RWPE1 (cell line): ENCODE results near the gene C6orf163.

ENCODE experiments used
- CTCF ChIA-PET: fragments of 350-600 bp; sonication (Branson Sonifier 250); formaldehyde crosslinking; extraction: SDS; loops from one replicate; lab custom pipeline; 2021; lab: Yijun Ruan, JAX
- POLR2A ChIA-PET: fragments of 400-600 bp; formaldehyde crosslinking; extraction: SDS; loops from one replicate; lab custom pipeline; 2020; ENCODE audit warnings: antibody characterized with exemption; ENCODE audit not compliant: low non-redundant PET; lab: Yijun Ruan, JAX
- DNase-seq: peaks from one replicate; pipeline ENCODE4 v3.0.0; 2012; ENCODE audit warnings: low spot score
- H3K27ac ChIP-seq: fragments of 450-650 bp; 2 replicates; pipeline ENCODE4 v1.5.1; 2017
- TF ChIP-seq, protein P1 (sequence below): fragments of 450-650 bp; conservative IDR thresholded peaks from 2 replicates; pipeline ENCODE4 v1.5.1; 2017; ENCODE audit warnings: low read depth, mild to moderate bottlenecking

The C6orf163 gene

DNA sequence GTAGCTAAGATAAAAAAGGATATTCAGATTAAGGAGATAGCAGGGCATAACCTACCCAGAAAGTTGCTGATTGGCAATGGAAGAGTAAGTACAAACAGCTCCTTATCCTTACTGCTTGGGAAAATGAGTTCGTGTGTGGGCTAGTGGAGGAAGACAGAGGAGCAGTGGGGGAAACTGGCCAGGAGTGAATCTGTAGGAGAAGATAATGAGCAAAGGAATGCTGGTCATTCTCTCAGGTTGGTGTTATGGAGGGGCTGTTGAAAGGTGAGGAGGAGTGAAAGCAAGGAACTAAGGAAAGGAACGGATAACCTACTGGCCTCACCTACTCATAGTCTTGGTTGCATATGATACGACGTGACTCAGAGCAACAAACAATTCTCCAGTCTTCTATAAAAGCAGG lies 8.2 kb upstream of the C6orf163 start:
- POLR2A ChIA-PET, result no interaction called here
- no peak overlapping the region for H3K27ac ChIP-seq
- CTCF ChIA-PET, result no interaction called here
- TF ChIP-seq, protein P1, sequence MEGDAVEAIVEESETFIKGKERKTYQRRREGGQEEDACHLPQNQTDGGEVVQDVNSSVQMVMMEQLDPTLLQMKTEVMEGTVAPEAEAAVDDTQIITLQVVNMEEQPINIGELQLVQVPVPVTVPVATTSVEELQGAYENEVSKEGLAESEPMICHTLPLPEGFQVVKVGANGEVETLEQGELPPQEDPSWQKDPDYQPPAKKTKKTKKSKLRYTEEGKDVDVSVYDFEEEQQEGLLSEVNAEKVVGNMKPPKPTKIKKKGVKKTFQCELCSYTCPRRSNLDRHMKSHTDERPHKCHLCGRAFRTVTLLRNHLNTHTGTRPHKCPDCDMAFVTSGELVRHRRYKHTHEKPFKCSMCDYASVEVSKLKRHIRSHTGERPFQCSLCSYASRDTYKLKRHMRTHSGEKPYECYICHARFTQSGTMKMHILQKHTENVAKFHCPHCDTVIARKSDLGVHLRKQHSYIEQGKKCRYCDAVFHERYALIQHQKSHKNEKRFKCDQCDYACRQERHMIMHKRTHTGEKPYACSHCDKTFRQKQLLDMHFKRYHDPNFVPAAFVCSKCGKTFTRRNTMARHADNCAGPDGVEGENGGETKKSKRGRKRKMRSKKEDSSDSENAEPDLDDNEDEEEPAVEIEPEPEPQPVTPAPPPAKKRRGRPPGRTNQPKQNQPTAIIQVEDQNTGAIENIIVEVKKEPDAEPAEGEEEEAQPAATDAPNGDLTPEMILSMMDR, result no peak
- DNase-seq, result no peak

DNA sequence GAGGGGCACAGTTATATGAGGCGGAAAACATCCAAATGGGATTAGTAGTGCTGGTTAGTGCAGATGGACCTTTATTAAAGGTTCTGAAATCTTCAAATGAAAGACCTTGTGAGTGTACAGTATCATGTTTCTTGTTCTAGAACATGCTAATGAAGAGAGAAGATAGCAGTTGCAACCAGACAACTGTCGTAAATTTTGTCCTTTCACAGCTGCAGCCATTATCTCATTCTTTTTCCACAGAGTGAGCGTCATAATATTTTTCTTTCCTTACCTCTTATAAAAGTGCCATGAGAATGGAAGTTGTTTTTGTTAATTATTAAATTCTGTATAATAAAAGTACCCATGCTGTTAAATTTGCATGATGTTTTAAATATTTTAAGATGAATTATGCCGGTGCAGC lies 4.4 kb upstream of the C6orf163 start:
- TF ChIP-seq, protein P1, result no peak
- no peak overlapping the region for H3K27ac ChIP-seq
- ChIA-PET POLR2A (no interaction called here), CTCF (interaction anchor here (0.6 to 1.4 kb wide), 2 partner anchors 17 to 22 kb away, joined by 3 read pairs; no protein-coding TSS in a partner anchor)
- DNase-seq, result no peak

DNA sequence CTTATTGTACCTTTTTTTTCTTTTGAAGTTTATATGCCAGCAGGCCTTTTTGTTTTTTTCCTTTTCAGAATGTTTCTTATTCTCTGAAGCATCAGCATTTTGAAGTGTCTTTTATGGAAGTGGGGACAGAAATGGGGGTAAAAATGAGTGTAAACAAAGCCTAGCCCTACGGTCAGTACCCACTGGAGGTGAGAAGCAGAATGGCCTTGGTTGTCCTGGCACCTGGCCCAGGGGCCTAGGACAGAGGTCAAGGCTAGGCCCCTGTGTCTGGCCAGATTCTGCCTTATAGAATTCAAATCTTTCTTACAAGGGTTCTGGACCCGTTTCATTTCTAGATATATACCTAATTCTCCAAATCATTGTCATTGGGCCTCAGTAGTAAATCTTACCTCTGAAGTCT lies 3.5 kb upstream of the C6orf163 start:
- TF ChIP-seq, protein P1, result no peak
- DNase-seq, result no peak
- H3K27ac ChIP-seq, result no peak overlapping the region
- POLR2A ChIA-PET, result no interaction called here
- CTCF ChIA-PET, result no interaction called here

DNA sequence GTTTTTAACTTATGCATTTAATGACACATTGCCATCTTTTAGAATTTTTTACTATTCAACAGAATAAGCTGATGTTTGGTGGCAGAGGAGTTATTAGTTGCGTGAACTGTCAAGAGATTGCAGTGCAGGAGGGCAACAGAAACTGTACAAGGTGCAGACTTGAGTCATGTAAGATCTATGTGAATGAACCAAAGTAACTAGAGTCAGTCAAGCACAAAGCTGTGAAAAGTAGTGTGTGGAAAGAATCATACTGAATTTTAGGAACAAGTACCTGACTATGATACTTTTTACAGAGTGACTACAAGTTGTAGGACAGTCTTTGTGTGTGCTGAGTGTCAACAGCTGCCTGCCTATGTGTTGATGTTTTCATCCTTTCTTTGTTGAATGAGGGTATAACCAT lies 2.7 kb upstream of the C6orf163 start:
- ChIA-PET POLR2A (no interaction called here), CTCF (no interaction called here)
- H3K27ac ChIP-seq, result no peak overlapping the region
- no peak for DNase-seq
- TF ChIP-seq, protein P1, result no peak

DNA sequence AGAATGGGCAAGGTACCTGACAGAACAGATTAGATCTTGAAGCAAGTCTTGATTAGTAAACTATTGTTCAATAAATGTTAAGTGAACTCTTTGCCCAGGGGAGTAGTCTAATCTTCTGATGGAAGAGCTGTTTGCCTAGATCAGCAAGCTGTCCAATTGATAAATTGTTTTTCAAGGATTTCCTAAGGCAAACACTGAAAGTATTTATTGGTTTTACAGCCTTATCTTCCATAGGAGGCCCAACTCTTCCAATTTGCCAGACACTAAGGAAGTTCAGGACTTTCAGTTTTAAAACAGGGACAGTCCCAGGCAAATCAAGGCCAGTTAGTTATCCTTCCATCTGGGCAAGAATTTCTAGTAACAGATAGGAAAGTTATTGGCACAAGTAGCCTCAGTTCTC lies 1.8 kb upstream of the C6orf163 start:
- DNase-seq, result no peak
- TF ChIP-seq, protein P1, result no peak

DNA sequence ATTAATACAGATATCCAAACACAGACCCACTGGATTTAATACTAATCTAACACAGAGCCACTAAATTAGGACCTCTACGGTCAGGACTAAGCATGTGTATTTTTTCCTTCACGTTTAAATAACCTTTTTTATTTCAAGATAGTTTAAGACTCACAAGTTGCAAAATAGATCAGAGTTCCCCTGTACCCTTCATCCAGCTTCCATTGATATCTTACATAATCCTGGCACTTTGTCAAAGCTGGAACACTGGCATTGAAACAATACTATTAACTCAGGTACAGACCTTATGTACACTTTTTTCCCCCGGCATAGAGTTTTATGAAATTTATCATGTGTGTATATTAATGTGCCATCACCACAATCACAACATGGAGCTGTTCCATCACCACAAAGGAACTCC lies 2.1 kb downstream of the C6orf163 start:
- POLR2A ChIA-PET, result no interaction called here
- DNase-seq, result no peak
- TF ChIP-seq, protein P1, result no peak
- CTCF ChIA-PET, result interaction anchor here (0.6 kb wide), 1 partner anchor 14 kb away, joined by 5 read pairs; no protein-coding TSS in a partner anchor
- H3K27ac ChIP-seq, result no peak overlapping the region

More for the DNA sequence above, 1.8 kb upstream of the C6orf163 start:
- no peak overlapping the region for H3K27ac ChIP-seq
- POLR2A ChIA-PET, result no interaction called here
- CTCF ChIA-PET, result no interaction called here
